HEK293T (cell line): ENCODE data around the gene ADIPOR2.
"Not testable (repeated sequence)": the region's sequence is repeated elsewhere in the genome, so short reads cannot be mapped to it uniquely, and the experiment has no call there.

ENCODE experiments used
- CTCF ChIA-PET: fragments of 350-600 bp; formaldehyde crosslinking; extraction: SDS; loops from one replicate; lab custom pipeline; 2021; ENCODE audit warnings: antibody characterized with exemption, inconsistent platforms; lab: Yijun Ruan, JAX
- POLR2A ChIA-PET: fragments of 350-600 bp; formaldehyde crosslinking; extraction: SDS; loops from one replicate; lab custom pipeline; 2020; ENCODE audit warnings: antibody characterized with exemption, inconsistent platforms; lab: Yijun Ruan, JAX
- DNase-seq: peaks from one replicate; pipeline ENCODE4 v3.0.0; 2012; ENCODE audit warnings: mixed read lengths; ENCODE audit errors: extremely low spot score
- ARNT ChIP-seq: fragments of 450-650 bp; IDR thresholded peaks from 2 replicates; pipeline ENCODE4 v1.6.1; 2017; ENCODE audit warnings: mild to moderate bottlenecking
- BHLHE40 ChIP-seq: fragments of 450-650 bp; IDR thresholded peaks from 2 replicates; pipeline ENCODE4 v1.6.1; 2016; ENCODE audit warnings: mild to moderate bottlenecking, moderate library complexity, borderline replicate concordance
- CTBP1 ChIP-seq: fragments of 450-650 bp; IDR thresholded peaks from 2 replicates; pipeline ENCODE4 v1.6.1; 2016; ENCODE audit warnings: borderline replicate concordance
- ELF4 ChIP-seq: fragments of 450-650 bp; IDR thresholded peaks from 2 replicates; pipeline ENCODE4 v1.6.1; 2017; ENCODE audit warnings: antibody characterized with exemption
- FOXA1 ChIP-seq: fragments of 450-650 bp; IDR thresholded peaks from 2 replicates; pipeline ENCODE4 v1.6.1; 2016; ENCODE audit warnings: mild to moderate bottlenecking
- FOXK2 ChIP-seq: fragments of 450-650 bp; IDR thresholded peaks from 2 replicates; pipeline ENCODE4 v1.6.1; 2016; ENCODE audit warnings: mild to moderate bottlenecking
- FOXM1 ChIP-seq: fragments of 450-650 bp; IDR thresholded peaks from 2 replicates; pipeline ENCODE4 v1.6.1; 2017; ENCODE audit warnings: mild to moderate bottlenecking, borderline replicate concordance
- HDGF ChIP-seq: fragments of 450-650 bp; IDR thresholded peaks from 2 replicates; pipeline ENCODE4 v1.6.1; 2017; ENCODE audit warnings: antibody characterized with exemption, borderline replicate concordance
- L3MBTL2 ChIP-seq: fragments of 450-650 bp; conservative IDR thresholded peaks from 2 replicates; pipeline ENCODE4 v1.6.1; 2016; ENCODE audit warnings: mild to moderate bottlenecking
- LEF1 ChIP-seq: fragments of 450-650 bp; IDR thresholded peaks from 2 replicates; pipeline ENCODE4 v1.6.1; 2017; ENCODE audit warnings: mild to moderate bottlenecking, borderline replicate concordance
- NFRKB ChIP-seq: fragments of 450-650 bp; IDR thresholded peaks from 2 replicates; pipeline ENCODE4 v1.6.1; 2016; ENCODE audit warnings: mild to moderate bottlenecking, moderate library complexity
- PKNOX1 ChIP-seq: fragments of 450-650 bp; IDR thresholded peaks from 2 replicates; pipeline ENCODE4 v1.6.1; 2016
- SP1 ChIP-seq: fragments of 450-650 bp; IDR thresholded peaks from 2 replicates; pipeline ENCODE4 v1.6.1; 2017
- SUZ12 ChIP-seq: fragments of 450-650 bp; IDR thresholded peaks from 2 replicates; pipeline ENCODE4 v1.6.1; 2016; ENCODE audit warnings: mild to moderate bottlenecking
- TARDBP ChIP-seq: fragments of 450-650 bp; IDR thresholded peaks from 2 replicates; pipeline ENCODE4 v1.6.1; 2016
- ZNF384 ChIP-seq: fragments of 450-650 bp; IDR thresholded peaks from 2 replicates; pipeline ENCODE4 v1.6.1; 2016

ADIPOR2 gene

GRCh38 chr12:1726753-1727152 is 35.9 kb downstream of the ADIPOR2 start:
- POLR2A ChIA-PET, result interaction anchor here (0.7 kb wide), 1 partner anchor 135 kb away, joined by 3 read pairs; no protein-coding TSS in a partner anchor
- no peak for DNase-seq
- CTCF ChIA-PET, result no interaction called here
- TF ChIP-seq ELF4, result no peak
- TF ChIP-seq TARDBP, result no peak

GRCh38 chr12:1728824-1729223 is 38.0 kb downstream of the ADIPOR2 start:
- TF ChIP-seq SP1, result no peak
- no peak for TF ChIP-seq BHLHE40
- TF ChIP-seq ELF4, result no peak
- no peak for TF ChIP-seq LEF1
- TF ChIP-seq FOXK2, result no peak
- TF ChIP-seq CTBP1, result no peak
- POLR2A ChIA-PET, result no interaction called here
- CTCF ChIA-PET, result interaction anchor here (0.7 to 0.8 kb wide), 2 partner anchors 63 to 85 kb away, joined by 5 to 8 read pairs; no protein-coding TSS in a partner anchor
- DNase-seq, result no peak

GRCh38 chr12:1731019-1731687 is 40.3 kb downstream of the ADIPOR2 start:
- CTCF ChIA-PET, result no interaction called here
- POLR2A ChIA-PET, result interaction anchor here (0.8 kb wide), 1 partner anchor 40 kb away, joined by 4 read pairs; the partner anchor contains the start of gene ADIPOR2
- TF ChIP-seq ZNF384 (no peak), SUZ12 (no peak), FOXK2 (no peak), HDGF (no peak), FOXM1 (no peak), ARNT (no peak), CTBP1 (no peak), LEF1 (no peak), FOXA1 (no peak), BHLHE40 (no peak), L3MBTL2 (no peak)
- no peak for DNase-seq

- CTCF ChIA-PET, DNase-seq: not testable (repeated sequence)
- POLR2A ChIA-PET, result interaction anchor here (0.8 kb wide), 1 partner anchor 41 kb away, joined by 4 read pairs; the partner anchor contains the start of gene ADIPOR2
These were observed 40.8 kb downstream of the ADIPOR2 start for GRCh38 chr12:1731688-1732078.

- POLR2A ChIA-PET, result no interaction called here
- CTCF ChIA-PET, result no interaction called here
- TF ChIP-seq SUZ12 (no peak), BHLHE40 (no peak), FOXA1 (no peak), CTBP1 (no peak), PKNOX1 (no peak), SP1 (no peak), TARDBP (no peak), FOXK2 (no peak), FOXM1 (no peak), ELF4 (no peak), HDGF (no peak), L3MBTL2 (no peak), NFRKB (no peak), ZNF384 (no peak), ARNT (no peak), LEF1 (no peak)
- no peak for DNase-seq
These were observed 42.0 kb downstream of the ADIPOR2 start for GRCh38 chr12:1732914-1733313.

GRCh38 chr12:1733712-1734111 is 42.8 kb downstream of the ADIPOR2 start:
- CTCF ChIA-PET, POLR2A ChIA-PET, DNase-seq: not testable (repeated sequence)

GRCh38 chr12:1737652-1738286 is 46.9 kb downstream of the ADIPOR2 start:
- no peak for TF ChIP-seq SP1
- TF ChIP-seq SUZ12, result no peak
- no peak for TF ChIP-seq LEF1
- TF ChIP-seq FOXK2, result no peak
- no peak for TF ChIP-seq PKNOX1
- no peak for TF ChIP-seq ZNF384
- TF ChIP-seq TARDBP, result no peak
- TF ChIP-seq BHLHE40, result no peak
- TF ChIP-seq HDGF, result no peak
- no peak for TF ChIP-seq ARNT
- TF ChIP-seq L3MBTL2, result no peak
- ChIA-PET POLR2A (no interaction called here), CTCF (interaction anchor here (0.7 kb wide), 1 partner anchor 11 kb away, joined by 3 read pairs; no protein-coding TSS in a partner anchor)
- no peak for DNase-seq
